Inflammatory macrophage treated with lipopolysaccharide for 1 hour (primary cell): ENCODE results near the gene ZMPSTE24.
"Not testable (repeated sequence)": the region's sequence is repeated elsewhere in the genome, so short reads cannot be mapped to it uniquely, and the experiment has no call there.

Source experiments
- DNase-seq, 2 donors: peaks; one replicate each; pipeline ENCODE4 v3.0.0-alpha.2; 2020 to 2022

Gene ZMPSTE24

DNA sequence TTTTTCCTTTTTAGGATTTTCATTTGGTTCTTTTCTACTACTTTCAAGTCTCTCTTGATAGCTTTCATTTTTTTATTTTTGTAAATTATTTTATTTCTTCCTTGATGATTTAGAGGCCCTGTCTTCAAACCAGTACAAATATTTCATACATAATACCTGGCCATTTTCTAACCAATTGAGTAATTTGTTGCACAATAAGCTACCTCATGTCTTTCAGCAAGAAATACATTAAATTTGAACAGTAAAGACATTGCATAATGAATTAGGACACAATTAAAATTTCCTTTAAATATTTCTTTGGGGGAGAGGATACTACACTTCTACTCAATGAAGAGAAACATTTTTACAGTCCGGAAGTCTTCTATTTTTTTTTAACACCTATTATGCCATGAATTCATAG, 74.7 kb downstream of the ZMPSTE24 start:
- no peak for DNase-seq

GRCh38 chr1:40337443-40337842, 79.4 kb downstream of the ZMPSTE24 start:
- DNase-seq = no peak

DNA sequence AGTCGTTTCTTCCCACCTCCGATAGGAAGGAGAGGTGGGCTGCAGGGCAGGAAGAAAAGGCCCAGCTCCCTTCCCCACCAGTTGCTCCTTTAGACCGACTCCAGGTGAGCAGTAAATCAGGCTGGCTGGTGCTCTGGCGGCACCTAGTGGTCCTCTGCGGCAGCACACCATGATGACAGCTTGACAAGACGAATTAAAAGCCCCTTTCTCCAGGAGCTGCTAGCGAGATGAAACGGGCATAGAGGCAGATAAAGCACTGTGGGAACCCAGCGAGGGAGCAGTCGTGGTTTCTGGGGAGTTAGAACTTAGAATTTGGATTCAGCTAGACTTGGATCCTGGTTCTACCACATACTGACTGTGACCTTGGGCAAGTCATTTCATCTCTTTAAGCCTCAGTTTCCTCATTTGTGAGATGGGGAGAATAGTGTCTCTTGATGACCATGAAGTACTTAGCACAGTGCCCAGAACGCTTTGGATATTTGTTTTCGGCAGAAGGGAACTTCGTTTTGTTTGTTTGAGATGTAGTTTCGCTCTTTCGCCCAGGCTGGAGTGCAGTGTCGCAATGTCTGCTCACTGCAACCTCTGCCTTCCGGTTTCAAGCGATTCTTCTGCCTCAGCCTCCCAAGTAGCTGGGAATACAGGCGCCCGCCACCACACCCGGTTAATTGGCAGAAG, 80.8 kb downstream of the ZMPSTE24 start:
- DNase-seq = peak; percentile 66 to 93

DNA sequence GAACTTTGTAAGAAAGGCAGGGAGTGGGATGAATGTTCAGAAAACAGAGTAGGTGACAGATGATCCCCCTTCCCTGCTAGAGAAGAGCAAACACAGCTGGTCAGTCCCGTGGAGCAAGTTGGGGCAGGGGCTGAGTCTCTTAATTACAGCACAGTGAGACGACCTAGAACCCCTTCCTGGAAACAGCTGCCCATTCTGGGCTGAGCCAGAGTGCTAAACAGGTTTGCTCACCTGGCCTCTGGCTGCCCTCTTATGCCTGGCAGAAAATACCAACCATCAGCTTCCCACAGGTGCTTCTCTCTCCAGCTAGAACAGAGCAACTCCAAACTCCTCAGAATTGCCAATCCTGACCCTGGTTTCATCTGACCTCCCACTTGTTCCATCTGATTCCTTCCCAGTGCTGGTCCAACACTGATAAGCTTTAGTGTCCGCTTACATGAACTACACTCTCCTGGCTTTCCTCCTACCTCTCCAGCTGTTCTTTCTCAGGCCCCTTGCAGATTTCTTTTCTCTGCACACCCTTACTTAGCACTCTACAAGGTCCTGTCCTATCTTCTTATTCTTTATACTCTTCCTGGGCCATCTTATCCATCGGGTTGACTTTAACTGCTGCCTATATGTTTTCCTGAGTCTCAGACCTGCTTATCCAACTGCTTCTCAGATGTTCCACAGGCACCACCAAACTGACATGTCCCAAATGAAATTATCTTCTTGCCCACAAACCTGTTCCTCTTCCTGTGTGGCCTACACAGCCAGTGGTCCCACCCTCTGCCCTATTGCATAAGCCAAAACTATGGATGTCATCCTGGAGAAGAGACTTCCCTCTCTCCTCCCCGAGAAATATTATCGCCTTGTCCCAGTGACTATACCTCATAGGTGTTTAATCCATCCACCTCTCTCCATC, 81.6 kb downstream of the ZMPSTE24 start:
- DNase-seq = peak; percentile 53 to 73

- DNase-seq = peak; percentile 77 to 90
These were observed 83.7 kb downstream of the ZMPSTE24 start for GRCh38 chr1:40341491-40342380.

- not testable (repeated sequence) for DNase-seq
These were observed 84.3 kb downstream of the ZMPSTE24 start for GRCh38 chr1:40342381-40342717.
